ENCODE results near the gene ZNF81.
"Not testable (repeated sequence)": the region's sequence is repeated elsewhere in the genome, so short reads cannot be mapped to it uniquely, and the experiment has no call there.

DNA sequence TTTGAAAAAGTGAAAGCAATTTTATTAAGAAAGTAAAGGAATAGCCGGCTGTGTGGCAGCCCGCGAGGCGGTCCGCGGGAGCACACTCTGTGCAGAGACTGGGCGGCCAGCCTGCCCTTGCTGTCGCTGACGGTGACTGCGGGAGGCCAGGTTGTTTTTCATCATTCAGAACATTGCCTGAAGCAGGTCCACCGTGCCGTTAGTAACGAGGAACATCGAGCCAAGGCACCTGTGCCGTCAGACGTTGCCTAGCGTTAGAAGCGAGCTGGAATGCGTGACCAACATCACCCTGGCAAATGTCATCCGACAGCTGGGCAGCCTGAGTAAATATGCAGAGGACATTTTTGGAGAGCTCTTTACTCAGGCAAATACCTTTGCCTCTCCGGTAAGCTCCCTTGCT, 33.6 kb upstream of the ZNF81 start:
- TF ChIP-seq CTCF (IDR thresholded peaks at IDR 0.05; ENCODE audit: low read length); EZH2 (IDR thresholded peaks at IDR 0.05; ENCODE audit: borderline replicate concordance, low read length): not testable (repeated sequence)
